Testis (tissue), 3 donors: ENCODE data around the gene PRKCD. TPM values are rescaled to one million over a fixed set of nuclear protein-coding genes. Genes with fewer than 3 reads are reported as not detected.

Experiments used
- DNase-seq: peaks from one replicate; pipeline ENCODE4 v3.0.0-alpha.2; 2019
- H3K27ac ChIP-seq, 2 donors: fragments of 200-600 bp; sonication (generic); one replicate each; pipeline ENCODE4 v1.5.1; 2019
- H3K27me3 ChIP-seq: fragments of 200-600 bp; sonication (generic); one replicate; pipeline ENCODE4 v1.5.1; 2019
- H3K36me3 ChIP-seq: fragments of 200-600 bp; sonication (generic); one replicate; pipeline ENCODE4 v1.5.1; 2017; ENCODE audit warnings: low read depth; ENCODE audit errors: missing control alignments
- H3K4me1 ChIP-seq: fragments of 200-600 bp; sonication (generic); one replicate; pipeline ENCODE4 v1.5.1; 2019
- H3K4me3 ChIP-seq, 2 donors: fragments of 200-600 bp; sonication (generic); one replicate each; pipeline ENCODE4 v1.5.1; 2017 to 2019
- H3K9me3 ChIP-seq: fragments of 200-600 bp; sonication (generic); one replicate; pipeline ENCODE4 v1.5.1; 2017
- CTCF ChIP-seq, 3 experiments: fragments of 450-650 bp in 2 of 3; fragments of 200-600 bp in 1 of 3; sonication (generic) in 1 of 3; IDR thresholded peaks; one replicate each; pipeline ENCODE4 v1.5.1; 2016 to 2019; ENCODE audit warnings: antibody characterized with exemption in 3 of 3, mild to moderate bottlenecking in 2 of 3, moderate library complexity in 1 of 3
- POLR2A ChIP-seq: fragments of 450-650 bp; IDR thresholded peaks from one replicate; pipeline ENCODE4 v1.6.1; 2017; ENCODE audit warnings: antibody characterized with exemption, mild to moderate bottlenecking, moderate library complexity
- WGBS, 2 donors: methylation state at CpG; one replicate each; pipeline ENCODE4 v1.1.5; 2018; 5-methylcytosine and 5-hydroxymethylcytosine counted together
- intact Hi-C: fragments of 100-400 bp; cut with DNase I; formaldehyde crosslinking; loops from one replicate; pipeline ENCODE4 v1.15.1; 2023; ENCODE audit warnings: low total_unique reads
- polyA plus RNA-seq: library from polyadenylated mRNA; stranded (reverse); fragments of 350-450 nt; fragmentation: Illumina TruSeq; extraction: RNeasy Lipid Tissue Mini Kit (QIAGEN cat#74804); gene quantifications from one replicate; pipeline ENCODE4 v1.2.3, GENCODE V29; 2014; ENCODE audit warnings: low read depth, low replicate concordance; ENCODE audit not compliant: insufficient read depth
- total RNA-seq, 2 donors: library from RNA; depleted of rRNA; stranded (reverse); fragments of >200 nt; gene quantifications; one replicate each; pipeline ENCODE4 v1.2.3, GENCODE V29; 2016

The PRKCD gene
- total and polyA plus RNA-seq, 3 donors from 2014 or later, result 36.3 to 44.5 (median 42.3) TPM

DNA sequence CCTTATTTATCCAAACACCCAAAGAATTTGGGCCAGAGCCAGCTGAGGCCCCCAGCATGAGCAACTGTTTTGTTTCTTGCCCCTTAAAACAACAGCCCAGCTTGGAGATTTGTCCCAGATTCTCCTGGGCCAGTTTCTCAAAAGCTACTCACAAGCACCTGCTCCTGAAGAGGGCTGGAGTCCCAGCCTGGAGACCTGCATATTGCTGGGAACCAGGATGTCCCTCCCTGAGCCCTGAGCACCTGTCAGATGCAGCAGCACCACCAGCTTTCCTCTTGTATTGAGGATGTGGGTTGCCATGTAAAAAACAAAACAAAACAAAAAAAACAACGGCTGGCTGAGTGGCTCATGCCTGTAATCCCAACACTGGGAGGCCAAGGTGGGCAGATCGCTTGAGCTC is 23.8 kb upstream of the PRKCD start:
- H3K4me1 ChIP-seq, result no peaks in the 10 kb centered on the region
- intact Hi-C loops, result no loop called here
- no peaks in the 10 kb centered on the region for H3K9me3 ChIP-seq
- TF ChIP-seq POLR2A (no peak), CTCF (IDR thresholded peaks at IDR 0.05) (no peak)
- H3K4me3 ChIP-seq, result no peak overlapping the region
- H3K27me3 ChIP-seq, result no peaks in the 10 kb centered on the region
- 68 to 77% methylated on average over 2 of the region's 2 CpGs for WGBS, 2 donors
- no peak overlapping the region for H3K27ac ChIP-seq
- no peaks in the 10 kb centered on the region for H3K36me3 ChIP-seq
- no peak for DNase-seq

GRCh38 chr3:53137835-53138446 is 23.1 kb upstream of the PRKCD start:
- no peak overlapping the region for H3K27ac ChIP-seq
- no peak overlapping the region for H3K4me3 ChIP-seq
- no peaks in the 10 kb centered on the region for H3K4me1 ChIP-seq
- DNase-seq, result no peak
- intact Hi-C loops, result no loop called here
- no peak for TF ChIP-seq POLR2A
- no peak for TF ChIP-seq CTCF (IDR thresholded peaks at IDR 0.05)
- no peaks in the 10 kb centered on the region for H3K36me3 ChIP-seq
- no peaks in the 10 kb centered on the region for H3K27me3 ChIP-seq
- 92 to 94% methylated on average over 4 of the region's 4 CpGs for WGBS, 2 donors
- H3K9me3 ChIP-seq, result no peaks in the 10 kb centered on the region

DNA sequence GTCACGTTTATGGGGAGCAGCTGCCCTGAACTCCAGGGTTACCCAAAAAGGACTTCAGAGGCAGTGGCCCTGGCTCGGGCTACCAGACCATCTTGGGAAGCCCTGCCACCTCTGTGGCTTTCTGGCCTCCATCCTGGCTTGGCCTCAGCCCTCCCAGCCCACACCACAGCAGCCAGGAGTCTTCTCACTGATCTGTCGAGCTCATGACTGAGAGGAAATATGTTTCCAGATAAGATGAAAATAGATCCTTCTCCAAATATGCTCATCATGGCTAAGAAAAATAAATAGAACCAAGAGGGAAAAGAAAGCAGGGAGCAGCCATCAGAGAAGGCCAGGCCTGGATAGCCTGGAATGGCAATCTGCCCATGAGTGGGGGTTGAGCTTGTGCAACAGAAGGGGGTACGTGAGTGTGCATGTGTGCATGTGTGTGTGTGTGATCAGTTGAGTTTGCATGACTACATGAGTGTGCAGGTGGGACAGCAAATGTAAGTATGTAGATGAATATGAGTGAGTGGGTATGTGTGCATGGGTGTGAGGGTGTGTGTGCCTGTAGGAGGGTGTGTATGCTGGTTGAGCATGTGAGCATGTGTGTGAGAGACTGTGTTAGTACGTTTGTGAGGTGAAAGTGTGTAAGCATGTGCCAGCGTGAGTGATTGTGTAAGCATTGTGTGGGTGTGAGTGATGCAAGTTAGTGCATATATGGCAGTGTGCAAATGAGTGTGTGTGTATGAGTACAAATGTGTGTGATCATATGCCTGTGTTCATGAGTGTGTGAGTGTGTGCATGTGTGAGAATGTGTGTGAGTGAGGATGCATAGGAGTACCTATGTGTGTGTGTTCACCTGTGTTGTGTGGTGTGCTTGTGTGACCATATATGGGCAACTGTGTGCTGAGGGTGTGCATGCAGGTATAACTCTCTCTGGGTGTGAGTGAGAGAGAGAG is 20.8 kb upstream of the PRKCD start:
- 65 to 75% methylated on average over 6 of the region's 6 CpGs for WGBS, 2 donors
- intact Hi-C loops, result no loop called here

More for the DNA sequence above, 20.8 kb upstream of the PRKCD start:
- no peak overlapping the region for H3K27ac ChIP-seq
- no peaks in the 10 kb centered on the region for H3K36me3 ChIP-seq
- no peaks in the 10 kb centered on the region for H3K4me1 ChIP-seq
- H3K4me3 ChIP-seq, result no peak overlapping the region
- TF ChIP-seq POLR2A (no peak), CTCF (IDR thresholded peaks at IDR 0.05) (no peak)
- no peaks in the 10 kb centered on the region for H3K27me3 ChIP-seq
- H3K9me3 ChIP-seq, result no peaks in the 10 kb centered on the region
- no peak for DNase-seq
